SK-N-SH (cell line): ENCODE data around the gene TOLLIP. TPM values are rescaled to one million over a fixed set of nuclear protein-coding genes. Genes with fewer than 3 reads are reported as not detected.

Source experiments
- CTCF ChIA-PET: fragments of 300-600, 350-600 bp; formaldehyde crosslinking; extraction: SDS; loops from one replicate; lab custom pipeline; 2021; lab: Yijun Ruan, JAX
- POLR2A ChIA-PET: fragments of 350-600 bp; sonication (Branson Sonifier 250); formaldehyde crosslinking; extraction: SDS; loops from one replicate; lab custom pipeline; 2020; ENCODE audit warnings: antibody characterized with exemption, inconsistent platforms; lab: Yijun Ruan, JAX
- DNase-seq: peaks from one replicate; pipeline ENCODE4 v3.0.0; 2012
- H2AFZ ChIP-seq: fragments of 200-600 bp; sonication (generic); 2 replicates; pipeline ENCODE4 v1.8.1; 2016; ENCODE audit warnings: antibody characterized with exemption, mild to moderate bottlenecking, low read depth
- H3F3A ChIP-seq: fragments of 200-600 bp; sonication (generic); replicated peaks from 2 replicates; pipeline ENCODE3; 2016; ENCODE audit warnings: antibody characterized with exemption, mild to moderate bottlenecking; ENCODE audit not compliant: insufficient read depth
- H3K27ac ChIP-seq, 2 experiments: fragments of 200-500 bp in 1 of 2; fragments of 200-600 bp in 1 of 2; sonication (Bioruptor generic) in 1 of 2; sonication (generic), shearing (Covaris generic) in 1 of 2; 2 replicates each; pipeline versions ENCODE4 v1.5.1 to v1.6.1; 2014 to 2016; ENCODE audit warnings: low read depth in 2 of 2, inconsistent platforms in 1 of 2, low read length in 1 of 2, mild to moderate bottlenecking in 1 of 2, mixed read lengths in 1 of 2
- H3K27me3 ChIP-seq: fragments of 200-600 bp; sonication (generic), shearing (Covaris generic); 2 replicates; pipeline ENCODE4 v1.6.1; 2016; ENCODE audit warnings: mixed run types; ENCODE audit not compliant: insufficient read depth
- H3K36me3 ChIP-seq, 2 experiments: fragments of 200-500 bp in 1 of 2; fragments of 200-600 bp in 1 of 2; sonication (Bioruptor generic) in 1 of 2; sonication (generic) in 1 of 2; replicated peaks in 1 of 2; 2 replicates each; pipeline versions ENCODE3 to v1.5.1; 2014 to 2016; ENCODE audit warnings: low read length in 1 of 2, mild to moderate bottlenecking in 1 of 2; ENCODE audit not compliant: insufficient read depth in 2 of 2, control insufficient read depth in 1 of 2
- H3K4me1 ChIP-seq, 2 experiments: fragments of 200-500 bp in 1 of 2; fragments of 200-600 bp in 1 of 2; sonication (Bioruptor generic) in 1 of 2; sonication (generic), shearing (Covaris generic) in 1 of 2; 2 replicates each; pipeline versions ENCODE4 v1.5.1 to v1.6.1; 2014 to 2016; ENCODE audit warnings: low read depth in 1 of 2, low read length in 1 of 2, mixed run types in 1 of 2; ENCODE audit not compliant: insufficient read depth in 2 of 2, control insufficient read depth in 1 of 2
- H3K4me2 ChIP-seq: fragments of 200-600 bp; sonication (generic), shearing (Covaris generic); 2 replicates; pipeline ENCODE4 v1.6.1; 2017; ENCODE audit warnings: mixed run types
- H3K4me3 ChIP-seq, 2 experiments: fragments of 200-500 bp in 1 of 2; fragments of 200-600 bp in 1 of 2; sonication (Bioruptor generic) in 1 of 2; sonication (generic), shearing (Covaris generic) in 1 of 2; 2 replicates each; pipeline versions ENCODE4 v1.5.1 to v1.8.1; 2014 to 2016; ENCODE audit warnings: low read depth in 2 of 2, inconsistent platforms in 1 of 2, low read length in 1 of 2, mild to moderate bottlenecking in 1 of 2, mixed read lengths in 1 of 2, moderate library complexity in 1 of 2
- H3K79me2 ChIP-seq: fragments of 200-600 bp; sonication (generic); 2 replicates; pipeline ENCODE4 v1.8.1; 2017; ENCODE audit warnings: mild to moderate bottlenecking; ENCODE audit not compliant: insufficient read depth
- H3K9ac ChIP-seq: fragments of 200-600 bp; sonication (generic); 2 replicates; pipeline ENCODE4 v1.6.1; 2017; ENCODE audit warnings: mixed run types
- H3K9me2 ChIP-seq: fragments of 200-600 bp; sonication (generic); 2 replicates; pipeline ENCODE4 v1.6.1; 2017; ENCODE audit warnings: mixed run types
- H3K9me3 ChIP-seq: fragments of 200-600 bp; sonication (generic); 2 replicates; pipeline ENCODE4 v1.6.1; 2017; ENCODE audit warnings: mixed run types, mild to moderate bottlenecking, moderate library complexity
- H4K20me1 ChIP-seq: fragments of 200-600 bp; sonication (generic); 2 replicates; pipeline ENCODE4 v1.6.1; 2017; ENCODE audit warnings: mild to moderate bottlenecking, mixed run types; ENCODE audit not compliant: insufficient read depth
- EP300 ChIP-seq, 2 experiments: IDR thresholded peaks; 2 replicates each; pipeline versions ENCODE4 v1.4.0 to v1.6.1; 2012; ENCODE audit warnings: borderline replicate concordance in 1 of 2, low read depth in 1 of 2, low read length in 1 of 2
- FOXM1 ChIP-seq: IDR thresholded peaks from 2 replicates; pipeline ENCODE4 v1.4.0; 2012; ENCODE audit warnings: low read depth, mild to moderate bottlenecking
- JUND ChIP-seq: IDR thresholded peaks from 2 replicates; pipeline ENCODE4 v1.4.0; 2012
- MEF2A ChIP-seq: IDR thresholded peaks from 2 replicates; pipeline ENCODE4 v1.4.0; 2012; ENCODE audit warnings: low read depth, borderline replicate concordance
- NRF1 ChIP-seq: IDR thresholded peaks from 2 replicates; pipeline ENCODE4 v1.6.1; 2012; ENCODE audit warnings: low read depth, mild to moderate bottlenecking, low read length
- RCOR1 ChIP-seq: fragments of 150-350 bp; IDR thresholded peaks from 2 replicates; pipeline ENCODE4 v1.6.1; 2017; ENCODE audit warnings: antibody characterized with exemption, low read length
- SIN3A ChIP-seq: IDR thresholded peaks from 2 replicates; pipeline ENCODE4 v1.6.1; 2012; ENCODE audit warnings: low read depth, mild to moderate bottlenecking, low read length, moderate library complexity, borderline replicate concordance
- TCF12 ChIP-seq: IDR thresholded peaks from 2 replicates; pipeline ENCODE4 v1.4.0; 2012
- WGBS: methylation state at CpG from one replicate; pipeline ENCODE4 v1.1.6; 2017; ENCODE audit warnings: low lambda C conversion rate; 5-methylcytosine and 5-hydroxymethylcytosine counted together
- polyA plus RNA-seq, 3 experiments: library from polyadenylated mRNA; depleted of rRNA; stranded (reverse); fragments of >200 nt; gene quantifications; 2 replicates each; pipeline ENCODE4 v1.2.3, GENCODE V29; 2012
- TF ChIP-seq, protein P1 (sequence below): IDR thresholded peaks from 2 replicates; pipeline ENCODE4 v1.4.0; 2012; ENCODE audit warnings: low read depth
- TF ChIP-seq, protein P2 (sequence below): fragments of 200-600 bp; sonication (generic); IDR thresholded peaks from 2 replicates; pipeline ENCODE4 v1.6.1; 2017; ENCODE audit warnings: antibody characterized with exemption, mild to moderate bottlenecking, moderate library complexity
- TF ChIP-seq, protein P3 (sequence below): IDR thresholded peaks from 2 replicates; pipeline ENCODE4 v1.6.1; 2012; ENCODE audit warnings: mild to moderate bottlenecking, low read depth, low read length, moderate library complexity

The TOLLIP gene
- polyA plus RNA-seq, 1 of the 3 experiments (the other 2 are of a cell fraction): 55.4 TPM

DNA sequence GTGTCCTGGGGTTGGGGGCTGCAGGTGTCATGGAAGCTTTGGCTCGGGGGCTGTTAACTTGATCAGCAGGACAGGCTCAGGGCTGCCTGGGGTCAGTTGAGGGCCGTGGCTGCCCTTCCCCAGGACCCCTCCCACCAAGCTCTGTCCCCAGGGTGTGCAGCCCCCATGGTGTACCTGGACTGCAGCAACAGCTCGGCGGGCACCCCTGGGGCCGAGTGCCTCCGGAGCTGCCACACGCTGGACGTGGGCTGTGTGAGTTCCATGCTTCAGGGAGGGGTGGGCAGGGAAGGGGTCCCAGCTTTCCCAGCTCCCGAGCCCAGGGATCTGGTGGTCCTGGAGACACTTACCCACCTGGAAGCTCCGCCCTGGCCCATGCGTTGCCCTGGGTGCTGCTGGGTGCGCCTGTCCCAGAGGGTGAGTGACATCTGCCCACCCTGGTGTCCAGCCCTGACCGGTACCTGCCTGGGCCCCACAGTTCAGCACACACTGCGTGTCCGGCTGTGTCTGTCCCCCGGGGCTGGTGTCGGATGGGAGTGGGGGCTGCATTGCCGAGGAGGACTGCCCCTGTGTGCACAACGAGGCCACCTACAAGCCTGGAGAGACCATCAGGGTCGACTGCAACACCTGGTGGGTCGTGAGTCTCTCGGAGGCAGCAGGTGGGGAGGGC lies 75.2 kb downstream of the TOLLIP start:
- Histone ChIP-seq H3K9ac (no peak overlapping the region), H3K4me3 (no peak overlapping the region), H3K9me2 (no peaks in the 10 kb centered on the region), H3K4me2 (no peak overlapping the region), H3K4me1 (peaks cover 0 to 2% of the 10 kb centered on the region in 2 experiments; a peak in 1 of 4 replicates), H3K9me3 (no peaks in the 10 kb centered on the region), H4K20me1 (no peaks in the 10 kb centered on the region), H3K79me2 (no peaks in the 10 kb centered on the region), H3K27me3 (no peaks in the 10 kb centered on the region), H3K36me3 (no peaks in the 10 kb centered on the region), H3K27ac (no peak overlapping the region), H2AFZ (no peak overlapping the region), H3F3A (no peaks in the 10 kb centered on the region)
- 51% methylated on average over 6 of the region's 22 CpGs for WGBS
- TF ChIP-seq, protein P1, sequence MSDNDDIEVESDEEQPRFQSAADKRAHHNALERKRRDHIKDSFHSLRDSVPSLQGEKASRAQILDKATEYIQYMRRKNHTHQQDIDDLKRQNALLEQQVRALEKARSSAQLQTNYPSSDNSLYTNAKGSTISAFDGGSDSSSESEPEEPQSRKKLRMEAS: no peak
- TF ChIP-seq FOXM1 (no peak), TCF12 (no peak), NRF1 (no peak), RCOR1 (no peak), SIN3A (no peak), EP300 (IDR thresholded peaks at IDR 0.05; ENCODE audit: borderline replicate concordance in 1 of 2, low read depth in 1 of 2, low read length in 1 of 2) (no peak), JUND (no peak), MEF2A (no peak)
- TF ChIP-seq, protein P2, sequence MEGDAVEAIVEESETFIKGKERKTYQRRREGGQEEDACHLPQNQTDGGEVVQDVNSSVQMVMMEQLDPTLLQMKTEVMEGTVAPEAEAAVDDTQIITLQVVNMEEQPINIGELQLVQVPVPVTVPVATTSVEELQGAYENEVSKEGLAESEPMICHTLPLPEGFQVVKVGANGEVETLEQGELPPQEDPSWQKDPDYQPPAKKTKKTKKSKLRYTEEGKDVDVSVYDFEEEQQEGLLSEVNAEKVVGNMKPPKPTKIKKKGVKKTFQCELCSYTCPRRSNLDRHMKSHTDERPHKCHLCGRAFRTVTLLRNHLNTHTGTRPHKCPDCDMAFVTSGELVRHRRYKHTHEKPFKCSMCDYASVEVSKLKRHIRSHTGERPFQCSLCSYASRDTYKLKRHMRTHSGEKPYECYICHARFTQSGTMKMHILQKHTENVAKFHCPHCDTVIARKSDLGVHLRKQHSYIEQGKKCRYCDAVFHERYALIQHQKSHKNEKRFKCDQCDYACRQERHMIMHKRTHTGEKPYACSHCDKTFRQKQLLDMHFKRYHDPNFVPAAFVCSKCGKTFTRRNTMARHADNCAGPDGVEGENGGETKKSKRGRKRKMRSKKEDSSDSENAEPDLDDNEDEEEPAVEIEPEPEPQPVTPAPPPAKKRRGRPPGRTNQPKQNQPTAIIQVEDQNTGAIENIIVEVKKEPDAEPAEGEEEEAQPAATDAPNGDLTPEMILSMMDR: no peak
- TF ChIP-seq, protein P3, sequence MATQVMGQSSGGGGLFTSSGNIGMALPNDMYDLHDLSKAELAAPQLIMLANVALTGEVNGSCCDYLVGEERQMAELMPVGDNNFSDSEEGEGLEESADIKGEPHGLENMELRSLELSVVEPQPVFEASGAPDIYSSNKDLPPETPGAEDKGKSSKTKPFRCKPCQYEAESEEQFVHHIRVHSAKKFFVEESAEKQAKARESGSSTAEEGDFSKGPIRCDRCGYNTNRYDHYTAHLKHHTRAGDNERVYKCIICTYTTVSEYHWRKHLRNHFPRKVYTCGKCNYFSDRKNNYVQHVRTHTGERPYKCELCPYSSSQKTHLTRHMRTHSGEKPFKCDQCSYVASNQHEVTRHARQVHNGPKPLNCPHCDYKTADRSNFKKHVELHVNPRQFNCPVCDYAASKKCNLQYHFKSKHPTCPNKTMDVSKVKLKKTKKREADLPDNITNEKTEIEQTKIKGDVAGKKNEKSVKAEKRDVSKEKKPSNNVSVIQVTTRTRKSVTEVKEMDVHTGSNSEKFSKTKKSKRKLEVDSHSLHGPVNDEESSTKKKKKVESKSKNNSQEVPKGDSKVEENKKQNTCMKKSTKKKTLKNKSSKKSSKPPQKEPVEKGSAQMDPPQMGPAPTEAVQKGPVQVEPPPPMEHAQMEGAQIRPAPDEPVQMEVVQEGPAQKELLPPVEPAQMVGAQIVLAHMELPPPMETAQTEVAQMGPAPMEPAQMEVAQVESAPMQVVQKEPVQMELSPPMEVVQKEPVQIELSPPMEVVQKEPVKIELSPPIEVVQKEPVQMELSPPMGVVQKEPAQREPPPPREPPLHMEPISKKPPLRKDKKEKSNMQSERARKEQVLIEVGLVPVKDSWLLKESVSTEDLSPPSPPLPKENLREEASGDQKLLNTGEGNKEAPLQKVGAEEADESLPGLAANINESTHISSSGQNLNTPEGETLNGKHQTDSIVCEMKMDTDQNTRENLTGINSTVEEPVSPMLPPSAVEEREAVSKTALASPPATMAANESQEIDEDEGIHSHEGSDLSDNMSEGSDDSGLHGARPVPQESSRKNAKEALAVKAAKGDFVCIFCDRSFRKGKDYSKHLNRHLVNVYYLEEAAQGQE: no peak
- peak; percentile 33 for DNase-seq
- ChIA-PET CTCF (interaction anchor here (3.2 kb wide), 1 partner anchor 31 kb away, joined by 8 read pairs; no protein-coding TSS in a partner anchor), POLR2A (no interaction called here)
